Measurements from ENCODE around the gene DENND2C.

DENND2C gene

GRCh38 chr1:114677691-114678090 is 7.8 kb upstream of the DENND2C start:
- no peak for DNase-seq

- DNase-seq, result no peak
These were observed 6.3 kb upstream of the DENND2C start for GRCh38 chr1:114676115-114676514.

- no peak for DNase-seq
These were observed 2.1 kb upstream of the DENND2C start for GRCh38 chr1:114671939-114672275.

GRCh38 chr1:114671011-114671938 is 1.4 kb upstream of the DENND2C start:
- peak; percentile 23 for DNase-seq

- peak; percentile 94 for DNase-seq
These were observed 498 bp upstream of the DENND2C start for GRCh38 chr1:114670083-114671010.

- no peak for DNase-seq
These were observed 876 bp downstream of the DENND2C start for GRCh38 chr1:114668784-114669561.

GRCh38 chr1:114668373-114668772 is 1.5 kb downstream of the DENND2C start:
- no peak for DNase-seq

GRCh38 chr1:114666954-114667353 is 2.9 kb downstream of the DENND2C start:
- no peak for DNase-seq

GRCh38 chr1:114660238-114660637 is 9.6 kb downstream of the DENND2C start:
- no peak for DNase-seq

GRCh38 chr1:114651893-114652292 is 18.0 kb downstream of the DENND2C start:
- no peak for DNase-seq

- no peak for DNase-seq
These were observed 21.3 kb downstream of the DENND2C start for GRCh38 chr1:114648503-114648902.

- DNase-seq, result no peak
These were observed 28.5 kb downstream of the DENND2C start for GRCh38 chr1:114641377-114641776.

- no peak for DNase-seq
These were observed 30.9 kb downstream of the DENND2C start for GRCh38 chr1:114638910-114639309.

- DNase-seq, result no peak
These were observed 37.4 kb downstream of the DENND2C start for GRCh38 chr1:114632427-114632826.

- no peak for DNase-seq
These were observed 42.7 kb downstream of the DENND2C start for GRCh38 chr1:114627107-114627506.

GRCh38 chr1:114623364-114623763 is 46.5 kb downstream of the DENND2C start:
- DNase-seq, result no peak

GRCh38 chr1:114620419-114620818 is 49.4 kb downstream of the DENND2C start:
- no peak for DNase-seq

- no peak for DNase-seq
These were observed 51.2 kb downstream of the DENND2C start for GRCh38 chr1:114618606-114619005.

GRCh38 chr1:114610546-114611245 is 59.2 kb downstream of the DENND2C start:
- no peak for DNase-seq

GRCh38 chr1:114609826-114610225 is 60.0 kb downstream of the DENND2C start:
- DNase-seq, result no peak

GRCh38 chr1:114609026-114609425 is 60.8 kb downstream of the DENND2C start:
- no peak for DNase-seq

GRCh38 chr1:114607223-114607622 is 62.6 kb downstream of the DENND2C start:
- no peak for DNase-seq
